Endothelial cell (in vitro differentiated cells): ENCODE data around the gene C5orf15. TPM values are rescaled to one million over a fixed set of nuclear protein-coding genes. Genes with fewer than 3 reads are reported as not detected.

Experiments used
- DNase-seq: peaks from one replicate; pipeline ENCODE4 v3.0.0; 2021; ENCODE audit warnings: low spot score
- H3K27ac Mint-ChIP-seq: one replicate; pipeline ENCODE4 v1.8.0; 2021; ENCODE audit warnings: mixed read lengths, inconsistent platforms; ENCODE audit not compliant: unreplicated experiment
- H3K27me3 Mint-ChIP-seq: one replicate; pipeline ENCODE4 v1.8.0; 2021; ENCODE audit warnings: mild to moderate bottlenecking, moderate library complexity, mixed read lengths, inconsistent platforms; ENCODE audit not compliant: unreplicated experiment
- H3K36me3 Mint-ChIP-seq: one replicate; pipeline ENCODE4 v1.8.0; 2021; ENCODE audit warnings: mild to moderate bottlenecking, low read depth, mixed read lengths, inconsistent platforms; ENCODE audit not compliant: unreplicated experiment
- H3K4me1 Mint-ChIP-seq: one replicate; pipeline ENCODE4 v1.8.0; 2021; ENCODE audit warnings: mild to moderate bottlenecking, mixed read lengths, inconsistent platforms; ENCODE audit not compliant: unreplicated experiment
- H3K4me3 Mint-ChIP-seq: one replicate; pipeline ENCODE4 v1.8.0; 2021; ENCODE audit warnings: mild to moderate bottlenecking, mixed read lengths, inconsistent platforms; ENCODE audit not compliant: unreplicated experiment
- H3K9me3 Mint-ChIP-seq: one replicate; pipeline ENCODE4 v1.8.0; 2021; ENCODE audit warnings: mixed read lengths, inconsistent platforms; ENCODE audit not compliant: unreplicated experiment
- CTCF ChIP-seq: fragments of 200-600 bp; sonication (generic); IDR thresholded peaks from one replicate; pipeline ENCODE4 v1.5.0; 2021; ENCODE audit warnings: antibody characterized with exemption; ENCODE audit not compliant: unreplicated experiment
- total RNA-seq: library from RNA; stranded (reverse); fragmentation: NEBNext Ultra II Directional; extraction: Animal tissue kit (Norgen Biotek cat#: 25700); gene quantifications from one replicate; pipeline ENCODE4 v1.2.1, GENCODE V29; 2021; ENCODE audit not compliant: unreplicated experiment

Gene C5orf15
- total RNA-seq, 1 donor from 2014 or later, result 35.5 TPM

GRCh38 chr5:133916479-133916878, 51.9 kb downstream of the C5orf15 start:
- H3K27ac Mint-ChIP-seq, result no peak overlapping the region
- H3K36me3 Mint-ChIP-seq, result no peaks in the 10 kb centered on the region
- no peak overlapping the region for H3K4me3 Mint-ChIP-seq
- peaks cover 7% of the 10 kb centered on the region for H3K27me3 Mint-ChIP-seq
- no peaks in the 10 kb centered on the region for H3K4me1 Mint-ChIP-seq
- TF ChIP-seq CTCF, result no peak
- H3K9me3 Mint-ChIP-seq, result no peaks in the 10 kb centered on the region
- DNase-seq, result no peak

- Mint-ChIP-seq H3K27ac (no peak overlapping the region), H3K4me1 (no peaks in the 10 kb centered on the region), H3K36me3 (no peaks in the 10 kb centered on the region), H3K4me3 (no peak overlapping the region), H3K9me3 (no peaks in the 10 kb centered on the region), H3K27me3 (peaks cover 10% of the 10 kb centered on the region)
- TF ChIP-seq CTCF, result no peak
- DNase-seq, result no peak
These were observed 54.0 kb downstream of the C5orf15 start for GRCh38 chr5:133914434-133914833.

DNA sequence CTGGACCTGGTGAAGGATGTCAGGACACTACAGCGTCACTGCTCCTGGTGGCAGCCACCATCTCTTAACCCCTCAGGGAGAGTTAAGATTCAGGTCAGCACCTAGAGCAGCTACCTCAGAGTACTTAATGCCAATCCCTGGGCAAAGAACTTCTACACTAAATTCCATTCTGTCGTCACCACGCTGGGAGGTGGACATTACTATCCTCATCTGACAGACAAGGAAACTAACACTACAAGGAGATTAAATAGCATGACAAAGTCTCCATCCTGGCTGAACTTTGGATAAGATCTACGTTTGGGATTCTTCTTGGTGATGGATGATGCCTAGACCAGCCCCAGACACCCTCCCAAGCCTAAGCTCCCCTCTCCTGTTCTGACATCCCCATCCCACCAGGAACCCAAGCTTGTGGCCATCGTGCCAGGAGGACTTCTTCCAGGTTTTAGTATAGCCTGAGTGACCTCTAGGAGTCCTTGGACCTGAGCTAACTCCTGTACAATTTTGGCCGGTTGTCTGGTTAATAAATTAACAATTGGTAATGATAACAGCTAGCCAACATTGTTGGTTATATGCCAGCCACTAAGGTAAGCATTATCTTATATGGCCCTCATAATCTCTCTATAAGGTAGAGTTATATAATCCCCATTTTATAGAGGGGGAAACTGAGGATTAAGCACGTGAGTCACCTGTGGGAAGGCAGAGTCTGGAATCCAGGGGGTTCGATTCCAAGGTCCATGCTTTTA, 54.8 kb downstream of the C5orf15 start:
- H3K36me3 Mint-ChIP-seq, result no peaks in the 10 kb centered on the region
- DNase-seq, result no peak
- no peak overlapping the region for H3K27ac Mint-ChIP-seq
- H3K4me3 Mint-ChIP-seq, result no peak overlapping the region
- TF ChIP-seq CTCF, result no peak
- no peaks in the 10 kb centered on the region for H3K9me3 Mint-ChIP-seq
- peaks cover 10% of the 10 kb centered on the region for H3K27me3 Mint-ChIP-seq
- H3K4me1 Mint-ChIP-seq, result no peaks in the 10 kb centered on the region

DNA sequence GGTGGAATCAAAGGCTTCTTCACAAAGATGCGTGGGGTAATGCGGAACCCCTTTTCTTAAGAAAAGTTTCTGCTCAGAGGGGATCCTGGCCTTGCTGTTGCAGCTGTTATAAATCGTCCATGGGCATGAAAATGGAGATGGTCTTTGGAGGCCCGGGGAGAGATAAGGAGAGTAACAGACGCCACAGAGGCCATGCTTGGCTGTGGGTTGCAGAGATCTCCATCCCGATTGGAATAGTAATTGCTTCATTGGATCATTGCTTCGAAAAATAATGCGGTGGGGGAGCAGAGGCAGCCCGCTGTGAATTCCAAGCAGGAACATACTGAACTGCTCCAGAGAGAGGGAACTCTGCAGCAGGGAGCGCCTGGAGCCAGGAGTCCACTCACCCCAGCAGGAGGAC, 55.5 kb downstream of the C5orf15 start:
- Mint-ChIP-seq H3K27me3 (peaks cover 10% of the 10 kb centered on the region), H3K4me1 (no peaks in the 10 kb centered on the region), H3K27ac (no peak overlapping the region), H3K36me3 (no peaks in the 10 kb centered on the region), H3K4me3 (no peak overlapping the region), H3K9me3 (no peaks in the 10 kb centered on the region)
- no peak for TF ChIP-seq CTCF
- DNase-seq, result no peak

DNA sequence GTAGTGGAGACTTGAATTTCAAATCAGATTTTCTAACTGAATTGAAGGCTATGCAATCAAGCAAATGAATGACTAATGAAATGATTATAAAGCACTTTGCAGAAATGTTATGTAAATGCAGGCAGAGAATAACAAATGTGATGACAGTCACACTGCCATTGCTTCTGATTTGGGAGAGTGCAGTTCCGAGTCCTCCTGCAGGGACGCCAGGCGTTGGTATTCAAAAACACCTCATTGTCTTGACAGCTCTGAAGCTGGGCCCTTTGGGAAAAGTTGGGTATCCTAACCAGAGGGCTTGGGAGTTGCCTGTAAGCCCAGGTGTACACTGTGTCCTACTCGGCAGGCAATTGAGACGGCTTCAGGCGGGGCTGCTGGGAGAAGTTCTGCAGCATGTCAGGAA, 57.9 kb downstream of the C5orf15 start:
- no peak for DNase-seq
- no peaks in the 10 kb centered on the region for H3K4me1 Mint-ChIP-seq
- no peak overlapping the region for H3K27ac Mint-ChIP-seq
- TF ChIP-seq CTCF, result no peak
- H3K36me3 Mint-ChIP-seq, result no peaks in the 10 kb centered on the region
- no peaks in the 10 kb centered on the region for H3K9me3 Mint-ChIP-seq
- no peak overlapping the region for H3K4me3 Mint-ChIP-seq
- H3K27me3 Mint-ChIP-seq, result peaks cover 10% of the 10 kb centered on the region
